ENCODE measurements around the gene AMH.

- TF ChIP-seq CTCF (IDR thresholded peaks at IDR 0.05), result no peak
- no peak for TF ChIP-seq POLR2AphosphoS5 (IDR thresholded peaks at IDR 0.05; ENCODE audit: low read depth, low read length)
- no peak for TF ChIP-seq SIN3A (IDR thresholded peaks at IDR 0.05; ENCODE audit: borderline replicate concordance, insufficient read depth, low read depth, low read length)
- no peak for TF ChIP-seq REST (IDR thresholded peaks at IDR 0.05; ENCODE audit: insufficient read depth in 1 of 2, low read depth in 2 of 2, low read length in 1 of 2)
Observed at GRCh38 chr19:2229103-2230032, 19.8 kb upstream of the AMH start.
